ENCODE measurements around the gene PCGF6. TPM values are rescaled to one million over a fixed set of nuclear protein-coding genes. Genes with fewer than 3 reads are reported as not detected.
A peak's percentile ranks its signal among the peaks of the same experiment; 100 is the strongest.

The PCGF6 gene
- total RNA-seq, 1 experiment from 2014 or later: 19.2 TPM

DNA sequence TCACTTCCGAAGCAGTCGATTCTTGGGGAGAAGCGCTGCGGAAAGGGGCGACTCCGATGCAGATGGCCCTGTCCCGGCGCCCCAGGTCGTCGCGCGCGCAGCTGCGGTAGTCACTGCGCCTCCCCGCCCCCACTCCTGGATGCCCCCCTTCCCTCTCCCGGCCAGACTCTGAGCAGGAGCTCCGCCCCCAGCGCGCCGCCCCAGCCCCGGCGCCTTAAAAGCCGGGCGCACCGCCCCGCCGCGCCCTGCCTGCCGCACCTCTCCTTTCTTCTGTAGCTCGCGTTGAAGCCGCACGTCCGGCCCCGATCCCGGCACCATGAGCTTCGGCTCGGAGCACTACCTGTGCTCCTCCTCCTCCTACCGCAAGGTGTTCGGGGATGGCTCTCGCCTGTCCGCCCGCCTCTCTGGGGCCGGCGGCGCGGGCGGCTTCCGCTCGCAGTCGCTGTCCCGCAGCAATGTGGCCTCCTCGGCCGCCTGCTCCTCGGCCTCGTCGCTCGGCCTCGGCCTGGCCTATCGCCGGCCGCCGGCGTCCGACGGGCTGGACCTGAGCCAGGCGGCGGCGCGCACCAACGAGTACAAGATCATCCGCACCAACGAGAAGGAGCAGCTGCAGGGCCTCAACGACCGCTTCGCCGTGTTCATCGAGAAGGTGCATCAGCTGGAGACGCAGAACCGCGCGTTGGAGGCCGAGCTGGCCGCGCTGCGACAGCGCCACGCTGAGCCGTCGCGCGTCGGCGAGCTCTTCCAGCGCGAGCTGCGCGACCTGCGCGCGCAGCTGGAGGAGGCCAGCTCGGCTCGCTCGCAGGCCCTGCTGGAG lies 73.8 kb downstream of the PCGF6 start, which contains the start of gene INA (continued):
- no peak for TF ChIP-seq CTCF (IDR thresholded peaks at IDR 0.05)
- TF ChIP-seq, protein P1, sequence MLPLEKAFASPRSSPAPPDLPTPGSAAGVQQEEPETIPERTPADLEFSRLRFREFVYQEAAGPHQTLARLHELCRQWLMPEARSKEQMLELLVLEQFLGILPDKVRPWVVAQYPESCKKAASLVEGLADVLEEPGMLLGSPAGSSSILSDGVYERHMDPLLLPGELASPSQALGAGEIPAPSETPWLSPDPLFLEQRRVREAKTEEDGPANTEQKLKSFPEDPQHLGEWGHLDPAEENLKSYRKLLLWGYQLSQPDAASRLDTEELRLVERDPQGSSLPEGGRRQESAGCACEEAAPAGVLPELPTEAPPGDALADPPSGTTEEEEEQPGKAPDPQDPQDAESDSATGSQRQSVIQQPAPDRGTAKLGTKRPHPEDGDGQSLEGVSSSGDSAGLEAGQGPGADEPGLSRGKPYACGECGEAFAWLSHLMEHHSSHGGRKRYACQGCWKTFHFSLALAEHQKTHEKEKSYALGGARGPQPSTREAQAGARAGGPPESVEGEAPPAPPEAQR (CRISPR knock-in tag; IDR thresholded peaks at IDR 0.05): no peak
- no peak for TF ChIP-seq ZNF512 (CRISPR knock-in tag; IDR thresholded peaks at IDR 0.05; ENCODE audit: borderline replicate concordance)
- no peak for TF ChIP-seq SMAD4 (CRISPR knock-in tag; IDR thresholded peaks at IDR 0.05)
- TF ChIP-seq NR3C1 (CRISPR knock-in tag; conservative IDR thresholded peaks at IDR 0.05; ENCODE audit: low read depth): peak; percentile 69; the same call in 1 of the 2 replicates
- no peak for TF ChIP-seq SOX15 (CRISPR knock-in tag; IDR thresholded peaks at IDR 0.05)
- TF ChIP-seq TCF7 (CRISPR knock-in tag; IDR thresholded peaks at IDR 0.05; ENCODE audit: low read depth): no peak
- TF ChIP-seq EMX1 (CRISPR knock-in tag; IDR thresholded peaks at IDR 0.05): no peak
- TF ChIP-seq, protein P2, sequence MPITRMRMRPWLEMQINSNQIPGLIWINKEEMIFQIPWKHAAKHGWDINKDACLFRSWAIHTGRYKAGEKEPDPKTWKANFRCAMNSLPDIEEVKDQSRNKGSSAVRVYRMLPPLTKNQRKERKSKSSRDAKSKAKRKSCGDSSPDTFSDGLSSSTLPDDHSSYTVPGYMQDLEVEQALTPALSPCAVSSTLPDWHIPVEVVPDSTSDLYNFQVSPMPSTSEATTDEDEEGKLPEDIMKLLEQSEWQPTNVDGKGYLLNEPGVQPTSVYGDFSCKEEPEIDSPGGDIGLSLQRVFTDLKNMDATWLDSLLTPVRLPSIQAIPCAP (CRISPR knock-in tag; IDR thresholded peaks at IDR 0.05): peak; percentile 80; the same call in 1 of the 2 replicates
- TF ChIP-seq, protein P3, sequence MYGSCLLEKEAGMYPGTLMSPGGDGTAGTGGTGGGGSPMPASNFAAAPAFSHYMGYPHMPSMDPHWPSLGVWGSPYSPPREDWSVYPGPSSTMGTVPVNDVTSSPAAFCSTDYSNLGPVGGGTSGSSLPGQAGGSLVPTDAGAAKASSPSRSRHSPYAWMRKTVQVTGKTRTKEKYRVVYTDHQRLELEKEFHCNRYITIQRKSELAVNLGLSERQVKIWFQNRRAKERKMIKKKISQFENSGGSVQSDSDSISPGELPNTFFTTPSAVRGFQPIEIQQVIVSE (CRISPR knock-in tag; IDR thresholded peaks at IDR 0.05; ENCODE audit: borderline replicate concordance): no peak
- TF ChIP-seq GTF2I (CRISPR knock-in tag; conservative IDR thresholded peaks at IDR 0.05): no peak
- no peak for TF ChIP-seq CREB1 (CRISPR knock-in tag; IDR thresholded peaks at IDR 0.05)
- no peak for TF ChIP-seq PRRX2 (CRISPR knock-in tag; IDR thresholded peaks at IDR 0.05)
- peak; percentile 97 for TF ChIP-seq FOXP1 (CRISPR knock-in tag; IDR thresholded peaks at IDR 0.05; ENCODE audit: borderline replicate concordance)
- TF ChIP-seq, protein P4, sequence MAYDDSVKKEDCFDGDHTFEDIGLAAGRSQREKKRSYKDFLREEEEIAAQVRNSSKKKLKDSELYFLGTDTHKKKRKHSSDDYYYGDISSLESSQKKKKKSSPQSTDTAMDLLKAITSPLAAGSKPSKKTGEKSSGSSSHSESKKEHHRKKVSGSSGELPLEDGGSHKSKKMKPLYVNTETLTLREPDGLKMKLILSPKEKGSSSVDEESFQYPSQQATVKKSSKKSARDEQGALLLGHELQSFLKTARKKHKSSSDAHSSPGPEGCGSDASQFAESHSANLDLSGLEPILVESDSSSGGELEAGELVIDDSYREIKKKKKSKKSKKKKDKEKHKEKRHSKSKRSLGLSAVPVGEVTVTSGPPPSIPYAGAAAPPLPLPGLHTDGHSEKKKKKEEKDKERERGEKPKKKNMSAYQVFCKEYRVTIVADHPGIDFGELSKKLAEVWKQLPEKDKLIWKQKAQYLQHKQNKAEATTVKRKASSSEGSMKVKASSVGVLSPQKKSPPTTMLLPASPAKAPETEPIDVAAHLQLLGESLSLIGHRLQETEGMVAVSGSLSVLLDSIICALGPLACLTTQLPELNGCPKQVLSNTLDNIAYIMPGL (CRISPR knock-in tag; IDR thresholded peaks at IDR 0.05): peak; percentile 76
- TF ChIP-seq ZNF263 (CRISPR knock-in tag; IDR thresholded peaks at IDR 0.05; ENCODE audit: low read depth): peak; percentile 76
- TF ChIP-seq ZBTB21 (CRISPR knock-in tag; IDR thresholded peaks at IDR 0.05; ENCODE audit: borderline replicate concordance): peak; percentile 40; the same call in 1 of the 2 replicates
- TF ChIP-seq, protein P5, sequence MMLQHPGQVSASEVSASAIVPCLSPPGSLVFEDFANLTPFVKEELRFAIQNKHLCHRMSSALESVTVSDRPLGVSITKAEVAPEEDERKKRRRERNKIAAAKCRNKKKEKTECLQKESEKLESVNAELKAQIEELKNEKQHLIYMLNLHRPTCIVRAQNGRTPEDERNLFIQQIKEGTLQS (CRISPR knock-in tag; conservative IDR thresholded peaks at IDR 0.05): no peak
- TF ChIP-seq USF2 (CRISPR knock-in tag; IDR thresholded peaks at IDR 0.05): no peak
- TF ChIP-seq E2F4 (CRISPR knock-in tag; IDR thresholded peaks at IDR 0.05; ENCODE audit: borderline replicate concordance, low read depth): no peak; the same call in 1 of the 2 replicates
- no peak for TF ChIP-seq HMGA2 (CRISPR knock-in tag; IDR thresholded peaks at IDR 0.05)
- no peak for TF ChIP-seq RELA (CRISPR knock-in tag; IDR thresholded peaks at IDR 0.05; ENCODE audit: borderline replicate concordance)
- no peak for TF ChIP-seq OVOL2 (CRISPR knock-in tag; IDR thresholded peaks at IDR 0.05; ENCODE audit: borderline replicate concordance)
- 0 out of 2 replicates have a peak, but pooled peaks have one; percentile 82 for TF ChIP-seq E2F5 (CRISPR knock-in tag; IDR thresholded peaks at IDR 0.05)
- TF ChIP-seq NFYB (CRISPR knock-in tag; conservative IDR thresholded peaks at IDR 0.05; ENCODE audit: low read depth): no peak
